IMR-90 (cell line): ENCODE results near the gene PIAS3. TPM values are rescaled to one million over a fixed set of nuclear protein-coding genes. Genes with fewer than 3 reads are reported as not detected.

Experiments used
- ATAC-seq: fragments of 200-7000 bp; cut with Tn5 transposase; 2 replicates; pipeline ENCODE4 v1.9.1; 2020; ENCODE audit warnings: low read depth, mild to moderate bottlenecking, moderate library complexity
- BruUV-seq: library from RNA; stranded (reverse); fragments of 400-500 nt; replicated peaks from 2 replicates; lab custom pipeline; 2021; lab: Mats Ljungman, UMichigan
- CTCF ChIA-PET: fragments of 300-600 bp; formaldehyde crosslinking; extraction: SDS; loops from one replicate; lab custom pipeline; 2021; ENCODE audit warnings: antibody characterized with exemption; lab: Yijun Ruan, JAX
- POLR2A ChIA-PET: fragments of 300-600 bp; sonication (Branson Sonifier 250); formaldehyde crosslinking; loops from one replicate; lab custom pipeline; 2022; ENCODE audit warnings: antibody characterized with exemption; ENCODE audit not compliant: unreplicated experiment; lab: Charles Lee
- DNase-seq: peaks from one replicate; pipeline ENCODE4 v3.0.0; 2013
- H2AFZ ChIP-seq: replicated peaks from 2 replicates; pipeline ENCODE3; 2013; ENCODE audit warnings: low read length, mild to moderate bottlenecking; ENCODE audit not compliant: poor library complexity
- H2AK5ac ChIP-seq: 2 replicates; pipeline ENCODE4 v1.6.1; 2013; ENCODE audit warnings: low read depth, low read length, inconsistent platforms
- H2AK9ac ChIP-seq: replicated peaks from 2 replicates; pipeline ENCODE3; 2013; ENCODE audit warnings: mild to moderate bottlenecking, low read depth, low read length, moderate library complexity; ENCODE audit not compliant: poor library complexity
- H2BK120ac ChIP-seq: 2 replicates; pipeline ENCODE4 v1.6.1; 2013; ENCODE audit warnings: low read depth, low read length, inconsistent platforms
- H2BK15ac ChIP-seq: 3 replicates; pipeline ENCODE4 v1.6.1; 2013; ENCODE audit warnings: low read depth, low read length, inconsistent platforms
- H2BK20ac ChIP-seq: 2 replicates; pipeline ENCODE4 v1.6.1; 2013; ENCODE audit warnings: low read depth, mild to moderate bottlenecking, inconsistent platforms, low read length, moderate library complexity
- H2BK5ac ChIP-seq: 2 replicates; pipeline ENCODE4 v1.6.1; 2013; ENCODE audit warnings: mild to moderate bottlenecking, low read depth, low read length, inconsistent platforms; ENCODE audit not compliant: poor library complexity, severe bottlenecking
- H3K14ac ChIP-seq: replicated peaks from 2 replicates; pipeline ENCODE4 v1.6.1; 2013; ENCODE audit warnings: low read depth, low read length, inconsistent platforms
- H3K18ac ChIP-seq: 2 replicates; pipeline ENCODE4 v1.6.1; 2013; ENCODE audit warnings: low read depth, low read length, control low read depth
- H3K23ac ChIP-seq: 2 replicates; pipeline ENCODE4 v1.6.1; 2013; ENCODE audit warnings: low read depth, low read length, inconsistent platforms
- H3K27ac ChIP-seq: 2 replicates; pipeline ENCODE4 v1.5.1; 2013; ENCODE audit warnings: mild to moderate bottlenecking, control low read depth, low read length; ENCODE audit not compliant: insufficient read depth
- H3K27me3 ChIP-seq: 2 replicates; pipeline ENCODE4 v1.6.1; 2013; ENCODE audit warnings: low read length; ENCODE audit not compliant: control insufficient read depth, insufficient read depth
- H3K36me3 ChIP-seq: 2 replicates; pipeline ENCODE4 v1.6.1; 2013; ENCODE audit warnings: low read length, mixed read lengths; ENCODE audit not compliant: control insufficient read depth, insufficient read depth
- H3K4ac ChIP-seq: 2 replicates; pipeline ENCODE4 v1.6.1; 2013; ENCODE audit warnings: low read depth, low read length, inconsistent platforms
- H3K4me1 ChIP-seq: 2 replicates; pipeline ENCODE4 v1.6.1; 2013; ENCODE audit warnings: low read length, mixed read lengths; ENCODE audit not compliant: control insufficient read depth, insufficient read depth
- H3K4me2 ChIP-seq: 2 replicates; pipeline ENCODE4 v1.6.1; 2013; ENCODE audit warnings: low read depth, mild to moderate bottlenecking, control low read depth, low read length, moderate library complexity
- H3K4me3 ChIP-seq: 2 replicates; pipeline ENCODE4 v1.5.1; 2013; ENCODE audit warnings: low read depth, mild to moderate bottlenecking, control low read depth, low read length, moderate library complexity; ENCODE audit not compliant: insufficient read depth
- H3K56ac ChIP-seq: 2 replicates; pipeline ENCODE4 v1.6.1; 2013; ENCODE audit warnings: low read length, inconsistent platforms; ENCODE audit not compliant: insufficient read depth; ENCODE audit errors: extremely low read depth
- H3K79me1 ChIP-seq, 2 experiments: 2 replicates each; pipeline ENCODE4 v1.6.1; 2013; ENCODE audit warnings: low read length in 2 of 2, inconsistent platforms in 1 of 2, low read depth in 1 of 2
- H3K9ac ChIP-seq: 2 replicates; pipeline ENCODE4 v1.6.1; 2013; ENCODE audit warnings: low read depth, low read length, control low read depth
- H3K9me1 ChIP-seq: 2 replicates; pipeline ENCODE4 v1.6.1; 2013; ENCODE audit warnings: low read length, inconsistent platforms; ENCODE audit not compliant: insufficient read depth
- H3K9me3 ChIP-seq: 2 replicates; pipeline ENCODE4 v1.6.1; 2013; ENCODE audit warnings: low read length; ENCODE audit not compliant: control insufficient read depth, insufficient read depth
- H4K20me1 ChIP-seq: 2 replicates; pipeline ENCODE4 v1.6.1; 2013; ENCODE audit warnings: low read length, inconsistent platforms; ENCODE audit not compliant: insufficient read depth
- H4K5ac ChIP-seq: 2 replicates; pipeline ENCODE4 v1.6.1; 2013; ENCODE audit warnings: mild to moderate bottlenecking, low read depth, low read length, control low read depth
- H4K8ac ChIP-seq, 2 experiments: 2 replicates each; pipeline ENCODE4 v1.6.1; 2013; ENCODE audit warnings: low read depth in 2 of 2, low read length in 2 of 2, control low read depth in 1 of 2, inconsistent platforms in 1 of 2
- H4K91ac ChIP-seq: 2 replicates; pipeline ENCODE4 v1.6.1; 2013; ENCODE audit warnings: low read depth, low read length, inconsistent platforms; ENCODE audit not compliant: insufficient read depth
- FOS ChIP-seq: fragments of 150-350 bp; IDR thresholded peaks from 2 replicates; pipeline ENCODE4 v1.6.1; 2016; ENCODE audit warnings: low read depth, low read length
- MAZ ChIP-seq: IDR thresholded peaks from 2 replicates; pipeline ENCODE4 v1.6.1; 2012; ENCODE audit warnings: low read depth, mild to moderate bottlenecking, low read length, improper control_type of control experiment, moderate library complexity, borderline replicate concordance
- MXI1 ChIP-seq: IDR thresholded peaks from 2 replicates; pipeline ENCODE4 v1.6.1; 2012; ENCODE audit warnings: low read depth, mild to moderate bottlenecking, low read length, moderate library complexity, borderline replicate concordance
- POLR2A ChIP-seq: IDR thresholded peaks from 2 replicates; pipeline ENCODE4 v1.6.1; 2012; ENCODE audit warnings: mild to moderate bottlenecking, low read depth, low read length
- RAD21 ChIP-seq: IDR thresholded peaks from 2 replicates; pipeline ENCODE4 v1.6.1; 2012; ENCODE audit warnings: low read length, improper control_type of control experiment
- SMC3 ChIP-seq: fragments of 150-350 bp; IDR thresholded peaks from 2 replicates; pipeline ENCODE4 v1.6.1; 2016; ENCODE audit warnings: low read depth, mild to moderate bottlenecking, antibody characterized with exemption, low read length, moderate library complexity
- WGBS, 2 experiments: methylation state at CpG; one replicate each; pipeline versions ENCODE4 v1.1.5 to v1.1.7; 2013; ENCODE audit warnings: missing lambda C conversion rate in 2 of 2; ENCODE audit not compliant: insufficient read length in 1 of 2; ENCODE audit errors: extremely low coverage in 2 of 2; 5-methylcytosine and 5-hydroxymethylcytosine counted together
- dilution Hi-C: fragments of 300-500 bp; cut with HindIII; formaldehyde crosslinking; loops from one replicate; pipeline ENCODE4 v1.14.3; 2018; ENCODE audit warnings: low sequenced_read_pairs; ENCODE audit not compliant: unreplicated experiment
- in situ Hi-C: fragments of 300-500 bp; cut with MboI; formaldehyde crosslinking; loops from 3 replicates; pipeline ENCODE4 v1.14.3; 2019; ENCODE audit warnings: low sequenced_read_pairs, inconsistent platforms, mixed read lengths
- intact Hi-C: fragments of 100-400 bp; cut with micrococcal nuclease; formaldehyde crosslinking; loops from 2 replicates; pipeline ENCODE4 v1.10.0; 2022
- polyA plus RNA-seq, 3 experiments: library from polyadenylated mRNA; depleted of rRNA; stranded (reverse); fragments of >200 nt; gene quantifications; 2 replicates each; pipeline ENCODE4 v1.2.3, GENCODE V29; 2012; ENCODE audit warnings: low replicate concordance in 1 of 3
- total RNA-seq: library from RNA; depleted of rRNA; stranded (reverse); fragments of >200 nt; gene quantifications from 2 replicates; pipeline ENCODE4 v1.2.3, GENCODE V29; 2012
- TF ChIP-seq, protein P1 (sequence below): fragments of 150-350 bp; IDR thresholded peaks from 2 replicates; pipeline ENCODE4 v1.6.1; 2016; ENCODE audit warnings: low read depth, mild to moderate bottlenecking, low read length, moderate library complexity, borderline replicate concordance
- TF ChIP-seq, protein P2 (sequence below): conservative IDR thresholded peaks from 2 replicates; pipeline ENCODE4 v1.5.1; 2012; ENCODE audit warnings: mild to moderate bottlenecking, low read depth, low read length, improper control_type of control experiment

The PIAS3 gene
- total and polyA plus RNA-seq, 2 of the 4 experiments (the other 2 are of a cell fraction), result 11.1 to 53.7 TPM

DNA sequence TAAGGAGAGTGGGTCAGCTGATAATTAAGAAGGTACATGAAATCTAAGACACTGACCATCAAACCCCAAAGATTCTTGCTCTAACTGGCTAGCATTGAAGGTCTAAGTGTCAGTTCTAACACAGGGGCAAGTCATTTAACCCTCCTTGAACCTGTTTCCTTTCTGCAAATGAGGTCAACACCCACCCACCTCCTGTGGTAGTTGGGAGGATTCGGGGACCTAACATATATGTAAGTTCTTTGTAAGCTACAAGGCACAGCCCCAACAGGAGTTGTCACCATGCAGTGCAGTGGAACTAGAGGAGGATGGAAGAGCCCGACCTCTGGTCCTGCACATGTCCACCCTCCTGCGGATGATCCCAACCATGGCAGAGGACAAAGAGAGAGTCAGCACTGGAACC, 11.1 kb downstream of the PIAS3 start (continued):
- TF ChIP-seq, protein P1, sequence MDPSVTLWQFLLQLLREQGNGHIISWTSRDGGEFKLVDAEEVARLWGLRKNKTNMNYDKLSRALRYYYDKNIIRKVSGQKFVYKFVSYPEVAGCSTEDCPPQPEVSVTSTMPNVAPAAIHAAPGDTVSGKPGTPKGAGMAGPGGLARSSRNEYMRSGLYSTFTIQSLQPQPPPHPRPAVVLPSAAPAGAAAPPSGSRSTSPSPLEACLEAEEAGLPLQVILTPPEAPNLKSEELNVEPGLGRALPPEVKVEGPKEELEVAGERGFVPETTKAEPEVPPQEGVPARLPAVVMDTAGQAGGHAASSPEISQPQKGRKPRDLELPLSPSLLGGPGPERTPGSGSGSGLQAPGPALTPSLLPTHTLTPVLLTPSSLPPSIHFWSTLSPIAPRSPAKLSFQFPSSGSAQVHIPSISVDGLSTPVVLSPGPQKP, result no peak
- TF ChIP-seq MAZ, result no peak
- TF ChIP-seq POLR2A, result no peak
- TF ChIP-seq FOS, result no peak

DNA sequence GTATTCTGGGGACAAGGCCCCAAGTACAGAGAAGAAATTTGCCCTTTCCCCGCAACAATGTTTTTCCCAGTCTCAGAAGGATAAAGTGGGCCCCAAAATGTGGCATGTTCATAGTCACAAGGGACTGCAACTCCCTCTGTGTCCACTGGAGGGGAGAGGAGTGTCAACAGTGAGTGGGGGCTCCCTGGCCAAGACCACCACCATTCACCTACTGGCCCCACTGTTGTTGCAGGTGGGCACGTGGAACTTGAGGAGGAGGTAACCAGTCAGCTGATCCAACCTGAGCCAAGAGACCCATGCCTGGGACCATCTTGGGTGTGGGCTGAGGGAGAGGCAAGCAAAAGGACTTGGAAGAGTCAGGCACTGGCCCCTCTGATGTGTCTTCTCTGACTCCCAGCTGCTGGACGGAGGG, 12.7 kb downstream of the PIAS3 start:
- Histone ChIP-seq H2BK120ac (peak overlapping the region; percentile 36; the same call in 1 of the 2 replicates), H3K79me1 (peaks cover 0 to 4% of the 10 kb centered on the region in 2 experiments; a peak in 1 of 4 replicates), H2AK5ac (peak overlapping the region; percentile 80), H4K8ac (peak overlapping the region; percentile 57 to 86; a peak in 3 of 4 replicates), H3K14ac (peak overlapping the region; percentile 67; the same call in 1 of the 2 replicates), H3K9me1 (peaks cover 21% of the 10 kb centered on the region; the same call in 1 of the 2 replicates), H4K20me1 (no peaks in the 10 kb centered on the region), H2AFZ (peak overlapping the region; percentile 94), H2BK20ac (no peak overlapping the region), H4K91ac (peak overlapping the region; percentile 55), H3K4me2 (peak overlapping the region; percentile 77), H2BK15ac (no peak overlapping the region), H3K27me3 (no peaks in the 10 kb centered on the region), H3K36me3 (peaks cover 41% of the 10 kb centered on the region), H3K4me3 (peak overlapping the region; percentile 65; the same call in 1 of the 2 replicates), H3K9ac (peak overlapping the region; percentile 86; the same call in 1 of the 2 replicates), H4K5ac (peak overlapping the region; percentile 19; the same call in 1 of the 2 replicates), H2AK9ac (peak overlapping the region; percentile 89), H3K4ac (peak overlapping the region; percentile 82), H3K18ac (no peak overlapping the region; the same call in 1 of the 2 replicates), H3K56ac (peak overlapping the region; percentile 18; the same call in 1 of the 2 replicates), H3K27ac (peak overlapping the region; percentile 25), H3K23ac (peak overlapping the region; percentile 85; the same call in 1 of the 2 replicates), H3K9me3 (no peaks in the 10 kb centered on the region), H2BK5ac (peak overlapping the region; percentile 1), H3K4me1 (peaks cover 16% of the 10 kb centered on the region)
- peak; percentile 51 for TF ChIP-seq RAD21
- TF ChIP-seq MXI1, result no peak
- peak; percentile 31; the same call in 1 of the 2 replicates for TF ChIP-seq SMC3
- TF ChIP-seq, protein P2, sequence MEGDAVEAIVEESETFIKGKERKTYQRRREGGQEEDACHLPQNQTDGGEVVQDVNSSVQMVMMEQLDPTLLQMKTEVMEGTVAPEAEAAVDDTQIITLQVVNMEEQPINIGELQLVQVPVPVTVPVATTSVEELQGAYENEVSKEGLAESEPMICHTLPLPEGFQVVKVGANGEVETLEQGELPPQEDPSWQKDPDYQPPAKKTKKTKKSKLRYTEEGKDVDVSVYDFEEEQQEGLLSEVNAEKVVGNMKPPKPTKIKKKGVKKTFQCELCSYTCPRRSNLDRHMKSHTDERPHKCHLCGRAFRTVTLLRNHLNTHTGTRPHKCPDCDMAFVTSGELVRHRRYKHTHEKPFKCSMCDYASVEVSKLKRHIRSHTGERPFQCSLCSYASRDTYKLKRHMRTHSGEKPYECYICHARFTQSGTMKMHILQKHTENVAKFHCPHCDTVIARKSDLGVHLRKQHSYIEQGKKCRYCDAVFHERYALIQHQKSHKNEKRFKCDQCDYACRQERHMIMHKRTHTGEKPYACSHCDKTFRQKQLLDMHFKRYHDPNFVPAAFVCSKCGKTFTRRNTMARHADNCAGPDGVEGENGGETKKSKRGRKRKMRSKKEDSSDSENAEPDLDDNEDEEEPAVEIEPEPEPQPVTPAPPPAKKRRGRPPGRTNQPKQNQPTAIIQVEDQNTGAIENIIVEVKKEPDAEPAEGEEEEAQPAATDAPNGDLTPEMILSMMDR, result peak; percentile 60
- TF ChIP-seq POLR2A, result no peak
- WGBS, 2 experiments, result no CpG with 5 or more reads among the region's 3 CpGs
- POLR2A ChIA-PET, result no interaction called here
- dilution Hi-C loops, result no loop called here
- ATAC-seq (peak; percentile 47), DNase-seq (peak; percentile 31)
- in situ Hi-C loops, result loop anchor here (5.0 kb wide), 1 partner anchor 166 kb away; no protein-coding TSS in a partner anchor
- CTCF ChIA-PET, result interaction anchor here (0.6 to 2.6 kb wide), 8 partner anchors 11 to 172 kb away, joined by 3 to 13 read pairs (median 6); partner anchors contain the start of genes ITGA10 and PIAS3
- intact Hi-C loops, result no loop called here
- no TSS peak for BruUV-seq
